ENCODE results near the gene TWF2.

Gene TWF2

GRCh38 chr3:52256622-52257021 is 17.7 kb upstream of the TWF2 start:
- DNase-seq = no peak

GRCh38 chr3:52256159-52256558 is 17.2 kb upstream of the TWF2 start:
- no peak for DNase-seq

- DNase-seq = no peak
Observed at GRCh38 chr3:52254608-52255007, 15.7 kb upstream of the TWF2 start.

- no peak for DNase-seq
Observed at GRCh38 chr3:52253314-52254304, 14.7 kb upstream of the TWF2 start.

- no peak for DNase-seq
Observed at GRCh38 chr3:52250122-52250521, 11.2 kb upstream of the TWF2 start.

GRCh38 chr3:52249683-52250082 is 10.7 kb upstream of the TWF2 start:
- no peak for DNase-seq

- DNase-seq = no peak
Observed at GRCh38 chr3:52248816-52249547, 10.0 kb upstream of the TWF2 start.

GRCh38 chr3:52248165-52248541 is 9.2 kb upstream of the TWF2 start:
- no peak for DNase-seq

- DNase-seq = no peak
Observed at GRCh38 chr3:52247409-52248164, 8.6 kb upstream of the TWF2 start.

GRCh38 chr3:52246728-52247408 is 7.9 kb upstream of the TWF2 start:
- DNase-seq = no peak

- DNase-seq = no peak
Observed at GRCh38 chr3:52246264-52246620, 7.3 kb upstream of the TWF2 start.

GRCh38 chr3:52245322-52246263 is 6.6 kb upstream of the TWF2 start, which contains the start of gene PPM1M:
PPM1M (plus strand) TSS chr3:52245759; CDS start chr3:52245825, 66 bp downstream.
- DNase-seq = no peak

GRCh38 chr3:52243791-52244628 is 5.1 kb upstream of the TWF2 start:
- no peak for DNase-seq

GRCh38 chr3:52242039-52242438 is 3.1 kb upstream of the TWF2 start:
- no peak for DNase-seq

GRCh38 chr3:52240886-52241370 is 2.0 kb upstream of the TWF2 start:
- DNase-seq = no peak

GRCh38 chr3:52240059-52240885 is 1.3 kb upstream of the TWF2 start:
- peak; percentile 24 for DNase-seq

- DNase-seq = no peak
Observed at GRCh38 chr3:52238193-52238760, 681 bp downstream of the TWF2 start.

- no peak for DNase-seq
Observed at GRCh38 chr3:52237657-52238172, 1.2 kb downstream of the TWF2 start.

Data from NCI-H510A treated with DMSO at 0.1 percent for 48 hours (cell line).